Measurements from ENCODE around the gene SRGN. TPM values are rescaled to one million over a fixed set of nuclear protein-coding genes. Genes with fewer than 3 reads are reported as not detected.

The SRGN gene
- total and polyA plus RNA-seq, 2 donors (not counting 1 experiment from before 2014, with no cell fraction given): 83.9 to 363 TPM

DNA sequence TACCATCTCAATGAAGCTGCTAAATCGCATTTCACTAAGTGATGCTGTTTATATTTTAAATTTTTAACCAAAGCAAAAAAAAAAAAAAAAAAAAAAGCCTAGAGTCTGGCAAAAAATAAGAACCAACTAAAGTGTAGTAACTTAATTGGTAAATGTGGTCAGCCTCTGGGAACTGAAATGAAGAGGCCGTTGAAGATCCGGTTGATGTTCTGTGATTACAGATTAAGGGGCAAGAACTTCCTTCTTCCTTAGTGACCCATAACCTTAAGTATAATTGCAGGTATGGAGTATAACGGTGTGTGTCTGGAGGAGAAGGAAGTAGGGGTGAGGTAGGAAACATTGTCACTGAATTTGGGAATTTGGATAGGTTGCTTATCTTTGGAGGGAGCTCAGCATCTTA is 7.7 kb upstream of the SRGN start:
- H3K9me3 ChIP-seq (ENCODE audit: control insufficient read depth, insufficient read depth, low read depth, low read length): no peaks in the 10 kb centered on the region
- H3K27me3 ChIP-seq (ENCODE audit: control insufficient read depth, insufficient read depth, low read length): no peaks in the 10 kb centered on the region
- no peaks in the 10 kb centered on the region for H3K79me2 ChIP-seq (ENCODE audit: control insufficient read depth, insufficient read depth, low read length)
- DNase-seq (ENCODE audit: low read depth in 2 of 2): no peak
- H3K4me1 ChIP-seq (ENCODE audit: control insufficient read depth, extremely low read depth, insufficient read depth, low read length): no peaks in the 10 kb centered on the region
- no peaks in the 10 kb centered on the region for H3K36me3 ChIP-seq (ENCODE audit: control insufficient read depth, insufficient read depth, low read length)
- no peak overlapping the region for H3K4me2 ChIP-seq (ENCODE audit: extremely low read depth, insufficient read depth, low read length)
- no peak overlapping the region for H2AFZ ChIP-seq (ENCODE audit: low read length)
- no peaks in the 10 kb centered on the region for H4K20me1 ChIP-seq (ENCODE audit: control insufficient read depth, extremely low read depth, insufficient read depth, low read length)
- H3K4me3 ChIP-seq (replicated peaks in 1 of 4; ENCODE audit: control extremely low read depth in 1 of 4, insufficient read depth in 1 of 4, low read depth in 3 of 4, low read length in 4 of 4): no peak overlapping the region
- H3K27ac ChIP-seq (ENCODE audit: insufficient read depth, low read length): no peak overlapping the region
- TF ChIP-seq, protein P1, sequence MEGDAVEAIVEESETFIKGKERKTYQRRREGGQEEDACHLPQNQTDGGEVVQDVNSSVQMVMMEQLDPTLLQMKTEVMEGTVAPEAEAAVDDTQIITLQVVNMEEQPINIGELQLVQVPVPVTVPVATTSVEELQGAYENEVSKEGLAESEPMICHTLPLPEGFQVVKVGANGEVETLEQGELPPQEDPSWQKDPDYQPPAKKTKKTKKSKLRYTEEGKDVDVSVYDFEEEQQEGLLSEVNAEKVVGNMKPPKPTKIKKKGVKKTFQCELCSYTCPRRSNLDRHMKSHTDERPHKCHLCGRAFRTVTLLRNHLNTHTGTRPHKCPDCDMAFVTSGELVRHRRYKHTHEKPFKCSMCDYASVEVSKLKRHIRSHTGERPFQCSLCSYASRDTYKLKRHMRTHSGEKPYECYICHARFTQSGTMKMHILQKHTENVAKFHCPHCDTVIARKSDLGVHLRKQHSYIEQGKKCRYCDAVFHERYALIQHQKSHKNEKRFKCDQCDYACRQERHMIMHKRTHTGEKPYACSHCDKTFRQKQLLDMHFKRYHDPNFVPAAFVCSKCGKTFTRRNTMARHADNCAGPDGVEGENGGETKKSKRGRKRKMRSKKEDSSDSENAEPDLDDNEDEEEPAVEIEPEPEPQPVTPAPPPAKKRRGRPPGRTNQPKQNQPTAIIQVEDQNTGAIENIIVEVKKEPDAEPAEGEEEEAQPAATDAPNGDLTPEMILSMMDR (conservative IDR thresholded peaks at IDR 0.05 in 1 of 2, IDR thresholded peaks at IDR 0.05 in 1 of 2; ENCODE audit: low read depth in 1 of 2, low read length in 2 of 2): no peak
- no peak for TF ChIP-seq EZH2 (IDR thresholded peaks at IDR 0.05; ENCODE audit: low read length, missing control alignments)
- H3K9ac ChIP-seq (ENCODE audit: insufficient read depth, low read length): no peak overlapping the region

DNA sequence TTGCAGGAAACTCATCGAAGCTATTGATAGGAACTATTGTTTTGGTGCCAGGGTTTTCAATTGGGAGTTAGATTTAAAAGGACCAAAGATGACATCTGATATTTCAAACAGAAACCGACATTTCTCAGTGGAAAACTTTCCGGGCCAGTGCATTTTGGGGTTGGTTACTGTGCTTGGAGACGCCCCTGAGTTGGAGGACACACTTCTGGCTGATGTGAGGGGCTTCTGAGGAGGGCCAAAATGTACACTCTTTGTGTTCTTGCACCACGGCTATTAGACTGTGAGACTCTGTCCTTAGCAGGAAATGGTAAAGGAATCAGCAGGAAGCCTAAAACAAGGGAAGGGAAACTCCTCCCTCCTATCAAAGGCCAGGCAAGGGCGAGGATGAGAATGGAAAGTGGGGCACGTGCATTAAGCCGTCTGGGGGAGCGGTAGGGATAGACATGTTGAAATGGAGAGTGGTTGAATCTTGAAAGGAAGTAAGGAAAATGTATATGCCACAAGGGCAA is 1.8 kb upstream of the SRGN start:
- H3K4me1 ChIP-seq (ENCODE audit: control insufficient read depth, extremely low read depth, insufficient read depth, low read length): peaks cover 4% of the 10 kb centered on the region
- no peak overlapping the region for H3K4me3 ChIP-seq (replicated peaks in 1 of 4; ENCODE audit: control extremely low read depth in 1 of 4, insufficient read depth in 1 of 4, low read depth in 3 of 4, low read length in 4 of 4)
- peak overlapping the region; percentile 6 for H3K27ac ChIP-seq (ENCODE audit: insufficient read depth, low read length)
- no peak overlapping the region for H3K9ac ChIP-seq (ENCODE audit: insufficient read depth, low read length)
- no peaks in the 10 kb centered on the region for H3K9me3 ChIP-seq (ENCODE audit: control insufficient read depth, insufficient read depth, low read depth, low read length)
- no peaks in the 10 kb centered on the region for H4K20me1 ChIP-seq (ENCODE audit: control insufficient read depth, extremely low read depth, insufficient read depth, low read length)
- no peak for DNase-seq (ENCODE audit: low read depth in 2 of 2)
- no peaks in the 10 kb centered on the region for H3K27me3 ChIP-seq (ENCODE audit: control insufficient read depth, insufficient read depth, low read length)
- no peak overlapping the region for H3K4me2 ChIP-seq (ENCODE audit: extremely low read depth, insufficient read depth, low read length)
- no peak for TF ChIP-seq EZH2 (IDR thresholded peaks at IDR 0.05; ENCODE audit: low read length, missing control alignments)
- TF ChIP-seq, protein P1 (conservative IDR thresholded peaks at IDR 0.05 in 1 of 2, IDR thresholded peaks at IDR 0.05 in 1 of 2; ENCODE audit: low read depth in 1 of 2, low read length in 2 of 2): no peak
- H3K36me3 ChIP-seq (ENCODE audit: control insufficient read depth, insufficient read depth, low read length): no peaks in the 10 kb centered on the region
- H3K79me2 ChIP-seq (ENCODE audit: control insufficient read depth, insufficient read depth, low read length): no peaks in the 10 kb centered on the region
- H2AFZ ChIP-seq (ENCODE audit: low read length): peak overlapping the region; percentile 93

DNA sequence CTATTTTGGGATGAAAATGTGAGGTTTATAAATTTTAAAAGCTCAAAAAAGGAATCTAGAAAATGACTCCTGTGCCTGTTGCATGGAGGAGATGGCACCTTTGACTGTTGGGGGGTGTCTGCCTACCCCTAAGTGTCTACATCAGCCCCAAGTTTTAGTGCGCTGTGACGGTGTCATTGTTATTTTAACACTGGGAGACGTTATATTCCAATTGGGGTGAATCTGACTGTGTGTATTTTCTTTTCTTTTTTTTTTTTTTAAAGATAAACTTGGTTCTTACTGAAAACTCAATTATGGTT is 517 bp downstream of the SRGN start:
- H2AFZ ChIP-seq (ENCODE audit: low read length): no peak overlapping the region
- H3K9me3 ChIP-seq (ENCODE audit: control insufficient read depth, insufficient read depth, low read depth, low read length): no peaks in the 10 kb centered on the region
- H3K79me2 ChIP-seq (ENCODE audit: control insufficient read depth, insufficient read depth, low read length): peaks cover 2% of the 10 kb centered on the region
- DNase-seq (ENCODE audit: low read depth in 2 of 2): no peak
- TF ChIP-seq EZH2 (IDR thresholded peaks at IDR 0.05; ENCODE audit: low read length, missing control alignments): no peak
- TF ChIP-seq, protein P1 (conservative IDR thresholded peaks at IDR 0.05 in 1 of 2, IDR thresholded peaks at IDR 0.05 in 1 of 2; ENCODE audit: low read depth in 1 of 2, low read length in 2 of 2): no peak
- peak overlapping the region; percentile 5 for H3K27ac ChIP-seq (ENCODE audit: insufficient read depth, low read length)
- H3K4me3 ChIP-seq (replicated peaks in 1 of 4; ENCODE audit: control extremely low read depth in 1 of 4, insufficient read depth in 1 of 4, low read depth in 3 of 4, low read length in 4 of 4): peak overlapping the region; percentile 1 to 84 (median 28)
- no peaks in the 10 kb centered on the region for H4K20me1 ChIP-seq (ENCODE audit: control insufficient read depth, extremely low read depth, insufficient read depth, low read length)
- H3K36me3 ChIP-seq (ENCODE audit: control insufficient read depth, insufficient read depth, low read length): no peaks in the 10 kb centered on the region
- peaks cover 4% of the 10 kb centered on the region for H3K4me1 ChIP-seq (ENCODE audit: control insufficient read depth, extremely low read depth, insufficient read depth, low read length)
- H3K9ac ChIP-seq (ENCODE audit: insufficient read depth, low read length): no peak overlapping the region
- H3K27me3 ChIP-seq (ENCODE audit: control insufficient read depth, insufficient read depth, low read length): no peaks in the 10 kb centered on the region
- peak overlapping the region; percentile 29 for H3K4me2 ChIP-seq (ENCODE audit: extremely low read depth, insufficient read depth, low read length)
